GM23248 (cell line): ENCODE results near the gene TMEM171.

Experiments
- EZH2 ChIP-seq: fragments of 200-600 bp; sonication (generic); IDR thresholded peaks from 2 replicates; pipeline ENCODE4 v1.6.1; 2018; ENCODE audit warnings: antibody characterized with exemption, mild to moderate bottlenecking; ENCODE audit not compliant: insufficient read depth, poor library complexity, severe bottlenecking
- EZH2phosphoT487 ChIP-seq: fragments of 200-600 bp; sonication (generic); IDR thresholded peaks from 2 replicates; pipeline ENCODE4 v1.6.1; 2018; ENCODE audit warnings: antibody characterized with exemption, moderate library complexity, mild to moderate bottlenecking, low read depth; ENCODE audit not compliant: insufficient read depth

DNA sequence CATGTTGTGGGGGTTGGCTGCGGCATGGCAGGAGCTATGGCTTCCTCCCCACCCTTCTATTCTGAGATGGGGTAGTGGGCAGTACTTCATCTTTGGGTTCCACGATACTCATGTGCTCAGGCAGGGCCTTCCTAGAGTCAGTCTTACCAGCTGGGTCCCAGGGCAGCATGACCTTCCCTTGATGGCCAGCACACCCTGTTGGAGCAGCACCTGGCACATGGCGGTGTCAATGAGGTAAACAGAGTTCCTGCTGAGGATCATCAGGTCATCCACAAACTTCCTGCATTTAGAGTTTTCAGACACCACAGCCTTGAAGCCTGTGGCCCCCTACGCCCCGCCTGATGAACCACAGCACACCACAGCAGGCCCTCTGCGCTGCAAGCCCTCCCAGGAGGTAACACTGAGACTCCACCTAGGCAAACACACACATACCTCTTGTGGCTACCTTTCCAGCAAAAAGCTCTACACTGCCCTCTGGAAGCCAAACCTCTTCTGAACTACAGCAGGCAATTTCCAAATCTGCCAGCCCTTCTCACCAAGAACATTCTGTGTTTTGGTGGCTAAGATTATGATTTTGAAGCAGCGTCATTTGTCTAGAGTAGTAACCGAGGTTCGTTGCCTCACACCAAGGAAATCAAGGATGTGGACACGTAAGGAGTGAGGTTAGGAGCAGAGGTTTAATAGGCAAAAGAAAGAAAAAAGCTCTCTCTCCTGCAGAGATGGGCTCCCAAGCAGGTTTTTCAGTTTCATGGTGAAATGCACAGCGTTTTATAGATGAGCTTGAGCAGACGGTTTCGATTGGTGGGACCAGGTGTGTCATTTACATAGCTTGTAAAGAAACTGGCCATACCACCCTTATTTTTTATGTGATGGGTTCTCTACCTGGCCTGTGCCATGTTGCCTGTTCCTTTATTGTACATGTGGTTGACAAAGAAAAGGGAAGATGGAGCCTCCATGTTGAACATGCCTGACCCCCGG is 32.3 kb downstream of the TMEM171 start:
- TF ChIP-seq EZH2 (no peak), EZH2phosphoT487 (no peak)
